Epidermal melanocyte (primary cell): Measurements from ENCODE around the gene TTR.

Experiments used
- DNase-seq: peaks from one replicate; pipeline ENCODE4 v3.0.0; 2011; ENCODE audit warnings: low spot score; ENCODE audit not compliant: insufficient read length

TTR gene

GRCh38 chr18:31579375-31579774, 12.3 kb upstream of the TTR start:
- no peak for DNase-seq

GRCh38 chr18:31581498-31582197, 10.0 kb upstream of the TTR start:
- DNase-seq: peak; percentile 57

DNA sequence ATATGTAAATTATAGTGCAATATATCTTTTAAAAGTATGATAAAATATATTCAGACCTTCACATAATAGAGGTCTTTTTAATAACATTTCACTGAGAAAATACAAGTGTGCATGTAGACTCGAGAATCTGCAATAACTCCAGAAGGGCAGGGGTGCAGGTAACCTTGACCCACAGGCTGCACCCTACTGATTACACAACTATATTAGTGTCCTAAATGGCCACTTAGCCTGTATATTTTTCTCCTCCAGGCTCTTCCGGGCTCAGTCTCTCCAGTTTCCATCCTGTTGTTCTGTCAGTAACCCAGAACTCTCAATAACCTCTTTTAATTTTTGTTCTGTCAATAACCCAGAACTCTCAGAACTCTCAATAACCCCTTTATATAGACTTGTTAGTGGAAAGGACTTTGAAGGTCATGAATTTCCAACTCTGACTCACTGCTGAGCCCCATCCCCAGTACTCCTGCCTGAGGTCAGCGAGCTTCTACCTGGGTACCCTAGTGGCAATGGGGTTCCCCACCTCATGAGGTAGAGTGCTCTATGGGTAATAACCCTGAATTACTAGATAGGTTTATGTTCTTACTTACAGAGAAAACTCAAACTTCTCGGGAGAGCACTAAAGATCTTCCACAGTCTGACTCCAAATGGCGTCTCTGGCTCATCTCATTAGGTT, 8.4 kb upstream of the TTR start:
- no peak for DNase-seq

DNA sequence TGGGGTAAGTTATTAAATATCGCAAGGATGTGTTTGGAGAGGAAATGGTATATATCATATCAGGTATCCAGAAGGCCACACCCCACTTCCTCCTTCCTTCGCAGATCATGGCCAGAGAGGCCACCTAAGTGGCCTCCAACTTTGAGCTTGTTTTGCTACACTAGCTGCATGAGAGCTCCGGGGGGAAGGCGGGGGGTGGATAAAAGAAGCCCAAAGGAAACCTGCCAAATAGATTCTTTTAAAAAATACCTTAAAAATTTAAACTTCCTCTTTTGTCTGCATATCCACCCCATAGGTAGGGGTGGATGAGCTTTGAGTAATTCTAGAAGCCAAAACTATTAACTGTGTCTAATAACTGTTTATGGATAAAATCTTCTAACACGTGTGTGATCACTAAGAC, 5.7 kb upstream of the TTR start:
- no peak for DNase-seq

- DNase-seq: no peak
Observed at GRCh38 chr18:31586616-31587015, 5.1 kb upstream of the TTR start.

DNA sequence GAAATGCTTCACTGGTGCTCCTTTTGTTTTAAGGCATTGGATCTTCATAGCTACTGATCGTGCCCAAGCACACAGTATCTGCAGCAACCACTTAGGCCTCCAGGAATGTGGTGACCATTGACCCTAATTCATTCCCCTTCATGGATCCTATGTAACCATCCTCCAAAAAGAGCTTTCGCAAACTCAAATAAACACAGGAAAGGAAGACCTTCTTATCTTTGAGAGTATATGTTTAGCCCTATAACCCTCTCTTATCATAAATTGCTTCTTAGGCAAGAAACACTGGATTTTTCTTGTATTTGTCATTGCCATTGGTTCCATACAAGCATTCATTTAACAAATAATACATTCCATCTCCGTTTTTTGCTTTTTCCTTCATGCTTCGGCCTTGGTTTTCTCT, 4.1 kb upstream of the TTR start:
- DNase-seq: no peak

GRCh38 chr18:31590570-31590969, 1.1 kb upstream of the TTR start:
- no peak for DNase-seq

GRCh38 chr18:31591113-31591512, 564 bp upstream of the TTR start:
- DNase-seq: no peak

DNA sequence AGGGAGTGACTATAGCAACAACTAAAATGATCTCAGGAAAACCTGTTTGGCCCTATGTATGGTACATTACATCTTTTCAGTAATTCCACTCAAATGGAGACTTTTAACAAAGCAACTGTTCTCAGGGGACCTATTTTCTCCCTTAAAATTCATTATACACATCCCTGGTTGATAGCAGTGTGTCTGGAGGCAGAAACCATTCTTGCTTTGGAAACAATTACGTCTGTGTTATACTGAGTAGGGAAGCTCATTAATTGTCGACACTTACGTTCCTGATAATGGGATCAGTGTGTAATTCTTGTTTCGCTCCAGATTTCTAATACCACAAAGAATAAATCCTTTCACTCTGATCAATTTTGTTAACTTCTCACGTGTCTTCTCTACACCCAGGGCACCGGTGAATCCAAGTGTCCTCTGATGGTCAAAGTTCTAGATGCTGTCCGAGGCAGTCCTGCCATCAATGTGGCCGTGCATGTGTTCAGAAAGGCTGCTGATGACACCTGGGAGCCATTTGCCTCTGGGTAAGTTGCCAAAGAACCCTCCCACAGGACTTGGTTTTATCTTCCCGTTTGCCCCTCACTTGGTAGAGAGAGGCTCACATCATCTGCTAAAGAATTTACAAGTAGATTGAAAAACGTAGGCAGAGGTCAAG, 955 bp downstream of the TTR start:
- DNase-seq: no peak

- no peak for DNase-seq
Observed at GRCh38 chr18:31595121-31595771, 3.6 kb downstream of the TTR start.

DNA sequence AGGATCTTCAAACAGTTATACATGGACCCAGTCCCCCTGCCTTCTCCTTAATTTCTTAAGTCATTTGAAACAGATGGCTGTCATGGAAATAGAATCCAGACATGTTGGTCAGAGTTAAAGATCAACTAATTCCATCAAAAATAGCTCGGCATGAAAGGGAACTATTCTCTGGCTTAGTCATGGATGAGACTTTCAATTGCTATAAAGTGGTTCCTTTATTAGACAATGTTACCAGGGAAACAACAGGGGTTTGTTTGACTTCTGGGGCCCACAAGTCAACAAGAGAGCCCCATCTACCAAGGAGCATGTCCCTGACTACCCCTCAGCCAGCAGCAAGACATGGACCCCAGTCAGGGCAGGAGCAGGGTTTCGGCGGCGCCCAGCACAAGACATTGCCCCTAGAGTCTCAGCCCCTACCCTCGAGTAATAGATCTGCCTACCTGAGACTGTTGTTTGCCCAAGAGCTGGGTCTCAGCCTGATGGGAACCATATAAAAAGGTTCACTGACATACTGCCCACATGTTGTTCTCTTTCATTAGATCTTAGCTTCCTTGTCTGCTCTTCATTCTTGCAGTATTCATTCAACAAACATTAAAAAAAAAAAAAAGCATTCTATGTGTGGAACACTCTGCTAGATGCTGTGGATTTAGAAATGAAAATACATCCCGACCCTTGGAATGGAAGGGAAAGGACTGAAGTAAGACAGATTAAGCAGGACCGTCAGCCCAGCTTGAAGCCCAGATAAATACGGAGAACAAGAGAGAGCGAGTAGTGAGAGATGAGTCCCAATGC, 4.6 kb downstream of the TTR start:
- DNase-seq: peak; percentile 60

- DNase-seq: no peak
Observed at GRCh38 chr18:31598021-31598805, 6.5 kb downstream of the TTR start.

DNA sequence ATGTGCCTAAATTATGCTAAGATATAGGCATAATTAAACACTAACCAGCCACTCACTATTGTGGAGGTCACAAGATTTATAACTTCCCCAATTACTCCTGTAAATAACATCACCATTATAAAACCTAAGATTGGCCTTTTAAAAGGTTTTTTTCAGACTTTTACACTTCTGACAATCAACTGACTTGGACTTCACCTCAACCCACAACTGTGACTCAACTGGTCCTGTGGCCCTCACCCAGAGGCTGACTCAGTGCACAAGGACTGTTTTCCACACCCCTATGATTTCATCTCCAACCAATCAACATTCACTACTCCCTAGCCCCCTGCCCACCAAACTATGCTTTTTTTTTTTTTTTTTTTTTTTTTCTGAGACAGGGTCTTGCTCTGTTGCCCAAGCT, 11.6 kb downstream of the TTR start:
- no peak for DNase-seq

DNA sequence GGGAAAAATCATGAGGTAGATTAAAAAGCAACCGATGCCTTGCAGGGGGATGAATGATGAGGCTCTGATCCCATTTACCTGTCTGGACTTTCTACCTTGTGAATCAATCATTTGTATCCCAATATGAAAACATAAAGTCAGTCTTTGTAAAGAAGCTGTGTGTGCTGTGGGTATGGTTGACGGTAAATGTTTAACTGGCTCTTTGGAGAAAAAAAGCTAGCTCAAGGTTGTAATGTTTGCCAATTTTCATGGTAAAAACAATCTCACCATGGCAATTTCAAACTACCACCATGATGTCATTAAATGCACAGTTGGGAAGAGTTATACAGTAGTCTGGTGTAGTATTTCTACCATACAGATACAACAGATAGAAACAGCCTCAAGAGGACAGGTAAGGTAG, 14.6 kb downstream of the TTR start:
- no peak for DNase-seq

GRCh38 chr18:31607384-31607783, 15.7 kb downstream of the TTR start:
- DNase-seq: no peak

GRCh38 chr18:31609886-31610285, 18.2 kb downstream of the TTR start:
- DNase-seq: no peak

- DNase-seq: no peak
Observed at GRCh38 chr18:31610286-31611205, 18.9 kb downstream of the TTR start.

GRCh38 chr18:31611511-31611910, 19.8 kb downstream of the TTR start:
- no peak for DNase-seq

DNA sequence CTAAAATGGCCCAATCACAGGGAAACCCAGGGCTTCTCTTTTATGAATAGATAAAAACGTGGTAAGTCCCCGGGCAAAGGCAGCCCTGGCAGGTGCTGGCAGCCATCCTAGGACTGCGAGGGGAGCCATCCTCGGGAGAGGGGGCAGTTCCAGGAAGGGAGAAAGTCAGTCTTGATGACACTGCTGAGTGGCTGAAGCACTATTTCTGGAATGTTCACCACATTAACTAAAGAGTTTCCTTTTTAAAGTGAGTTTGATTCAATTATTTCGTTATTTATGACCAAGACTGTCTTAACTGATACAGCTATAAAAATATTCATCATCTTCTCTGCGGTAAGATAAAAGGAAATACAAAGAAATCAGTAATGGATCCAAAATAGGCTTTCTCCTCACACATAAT, 20.4 kb downstream of the TTR start:
- no peak for DNase-seq

DNA sequence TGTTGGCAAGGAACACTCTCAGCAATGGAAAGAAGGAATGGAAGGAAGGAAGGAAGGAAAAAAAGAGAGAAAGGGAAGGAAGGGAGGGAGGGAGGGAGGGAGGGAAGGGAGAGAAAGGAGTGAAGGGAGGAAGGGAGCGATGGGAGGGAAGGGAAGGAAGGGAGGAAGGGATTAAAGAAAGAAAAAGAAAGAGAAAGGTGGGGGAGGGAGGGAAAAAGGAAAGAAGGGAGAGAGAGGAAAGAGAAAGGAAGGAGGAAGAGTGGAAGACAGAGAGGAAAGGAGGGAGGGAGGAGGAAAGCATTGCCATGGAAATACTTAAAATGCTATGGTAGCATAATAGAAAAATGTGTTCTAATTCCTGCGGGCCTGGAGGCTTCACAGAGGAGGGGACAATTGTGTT, 22.4 kb downstream of the TTR start:
- no peak for DNase-seq
